K562 (cell line): Measurements from ENCODE around the gene MLH3. TPM values are rescaled to one million over a fixed set of nuclear protein-coding genes. Genes with fewer than 3 reads are reported as not detected.

Experiments
- CBX1 ChIP-seq: sonication (generic); IDR thresholded peaks from 2 replicates; pipeline ENCODE4 v1.6.1; 2016; ENCODE audit warnings: antibody characterized with exemption, low read depth, mild to moderate bottlenecking
- KLF16 ChIP-seq: IDR thresholded peaks from 2 replicates; pipeline ENCODE4 v1.6.1; 2016; ENCODE audit warnings: antibody characterized with exemption
- PHB2 ChIP-seq: fragments of 450-650 bp; IDR thresholded peaks from 2 replicates; pipeline ENCODE4 v1.6.1; 2017; ENCODE audit warnings: low read depth
- PHF21A ChIP-seq: fragments of 450-650 bp; IDR thresholded peaks from 2 replicates; pipeline ENCODE4 v1.6.1; 2017; ENCODE audit warnings: low read depth, borderline replicate concordance
- TEAD2 ChIP-seq: fragments of 450-650 bp; IDR thresholded peaks from 2 replicates; pipeline ENCODE4 v1.6.1; 2016; ENCODE audit warnings: missing genetic modification characterization, control low read depth, missing compliant biosample characterization
- ZFPM2 ChIP-seq: fragments of 250-450 bp; sonication (Bioruptor Pico); IDR thresholded peaks from 2 replicates; pipeline ENCODE4 v1.5.1; 2022; ENCODE audit warnings: mild to moderate bottlenecking
- ZKSCAN8 ChIP-seq: fragments of 200-800 bp; sonication (Bioruptor generic); IDR thresholded peaks from 2 replicates; pipeline ENCODE4 v1.6.1; 2016; ENCODE audit warnings: missing genetic modification characterization, missing compliant biosample characterization
- ZNF589 ChIP-seq: fragments of 200-800 bp; sonication (Bioruptor generic); IDR thresholded peaks from 2 replicates; pipeline ENCODE4 v1.6.1; 2016; ENCODE audit warnings: low read depth, missing genetic modification characterization, missing compliant biosample characterization
- polyA plus RNA-seq, 8 experiments: library from polyadenylated mRNA; depleted of rRNA in 4 of 8; stranded (reverse) in 5 of 8; unstranded in 3 of 8; fragments of >200 nt; fragmentation: Nextera tagmentation in 2 of 8; fragmentation: Illumina TruSeq in 1 of 8; extraction: Ambion mirVana in 2 of 8; extraction: Trizol in 1 of 8; gene quantifications; 2 replicates each; pipeline versions ENCODE4 v1.2.1 to v1.2.3, GENCODE V29; 2011 to 2014; ENCODE audit warnings: inconsistent platforms in 1 of 8, missing spikeins in 1 of 8
- total RNA-seq, 7 experiments: library from RNA; depleted of rRNA in 6 of 7; stranded (reverse); fragments of >200 nt in 6 of 7; fragmentation: Illumina TruSeq in 2 of 7; extraction: Trizol in 2 of 7; gene quantifications; 2 replicates each; pipeline versions ENCODE4 v1.2.1 to v1.2.3, GENCODE V29; 2011 to 2021; ENCODE audit warnings: low replicate concordance in 1 of 7
- TF ChIP-seq, protein P1 (sequence below): fragments of 200-600 bp; sonication (generic); IDR thresholded peaks from one replicate; pipeline ENCODE4 v1.6.1; 2012; ENCODE audit warnings: mild to moderate bottlenecking, low read depth, low read length, inconsistent platforms
- TF ChIP-seq, protein P2 (sequence below), 2 experiments: fragments of 450-650 bp; formaldehyde crosslinking in 1 of 2; IDR thresholded peaks; 2 replicates each; pipeline versions ENCODE4 v1.4.0 to v1.6.1; 2014 to 2020; ENCODE audit warnings: mild to moderate bottlenecking in 2 of 2, borderline replicate concordance in 1 of 2, low read depth in 1 of 2

Gene MLH3
- total and polyA plus RNA-seq, 9 of the 15 experiments (the other 6 are each of a cell fraction or from before 2014, with no cell fraction given): 5.9 to 15.3 (median 10.7) TPM

DNA sequence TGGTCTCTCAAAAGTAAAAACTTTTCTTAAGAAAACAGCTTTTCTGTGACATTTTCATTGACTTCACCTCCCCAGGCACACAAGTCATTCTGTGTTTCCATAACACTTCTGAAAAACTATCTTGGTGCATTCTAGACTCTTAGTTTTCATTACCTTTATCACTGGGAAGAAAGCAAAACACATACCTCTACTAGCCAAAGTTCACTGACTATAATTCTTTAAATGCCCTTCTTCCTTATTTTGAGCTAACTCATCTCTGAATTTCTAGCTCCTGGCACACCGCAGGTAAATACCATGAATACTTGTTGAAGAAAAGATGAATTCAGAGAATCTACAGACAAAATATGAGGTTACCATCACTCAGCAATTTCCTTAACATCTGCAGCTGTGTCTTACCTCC lies 21.1 kb downstream of the MLH3 start (continued):
- TF ChIP-seq, protein P1, sequence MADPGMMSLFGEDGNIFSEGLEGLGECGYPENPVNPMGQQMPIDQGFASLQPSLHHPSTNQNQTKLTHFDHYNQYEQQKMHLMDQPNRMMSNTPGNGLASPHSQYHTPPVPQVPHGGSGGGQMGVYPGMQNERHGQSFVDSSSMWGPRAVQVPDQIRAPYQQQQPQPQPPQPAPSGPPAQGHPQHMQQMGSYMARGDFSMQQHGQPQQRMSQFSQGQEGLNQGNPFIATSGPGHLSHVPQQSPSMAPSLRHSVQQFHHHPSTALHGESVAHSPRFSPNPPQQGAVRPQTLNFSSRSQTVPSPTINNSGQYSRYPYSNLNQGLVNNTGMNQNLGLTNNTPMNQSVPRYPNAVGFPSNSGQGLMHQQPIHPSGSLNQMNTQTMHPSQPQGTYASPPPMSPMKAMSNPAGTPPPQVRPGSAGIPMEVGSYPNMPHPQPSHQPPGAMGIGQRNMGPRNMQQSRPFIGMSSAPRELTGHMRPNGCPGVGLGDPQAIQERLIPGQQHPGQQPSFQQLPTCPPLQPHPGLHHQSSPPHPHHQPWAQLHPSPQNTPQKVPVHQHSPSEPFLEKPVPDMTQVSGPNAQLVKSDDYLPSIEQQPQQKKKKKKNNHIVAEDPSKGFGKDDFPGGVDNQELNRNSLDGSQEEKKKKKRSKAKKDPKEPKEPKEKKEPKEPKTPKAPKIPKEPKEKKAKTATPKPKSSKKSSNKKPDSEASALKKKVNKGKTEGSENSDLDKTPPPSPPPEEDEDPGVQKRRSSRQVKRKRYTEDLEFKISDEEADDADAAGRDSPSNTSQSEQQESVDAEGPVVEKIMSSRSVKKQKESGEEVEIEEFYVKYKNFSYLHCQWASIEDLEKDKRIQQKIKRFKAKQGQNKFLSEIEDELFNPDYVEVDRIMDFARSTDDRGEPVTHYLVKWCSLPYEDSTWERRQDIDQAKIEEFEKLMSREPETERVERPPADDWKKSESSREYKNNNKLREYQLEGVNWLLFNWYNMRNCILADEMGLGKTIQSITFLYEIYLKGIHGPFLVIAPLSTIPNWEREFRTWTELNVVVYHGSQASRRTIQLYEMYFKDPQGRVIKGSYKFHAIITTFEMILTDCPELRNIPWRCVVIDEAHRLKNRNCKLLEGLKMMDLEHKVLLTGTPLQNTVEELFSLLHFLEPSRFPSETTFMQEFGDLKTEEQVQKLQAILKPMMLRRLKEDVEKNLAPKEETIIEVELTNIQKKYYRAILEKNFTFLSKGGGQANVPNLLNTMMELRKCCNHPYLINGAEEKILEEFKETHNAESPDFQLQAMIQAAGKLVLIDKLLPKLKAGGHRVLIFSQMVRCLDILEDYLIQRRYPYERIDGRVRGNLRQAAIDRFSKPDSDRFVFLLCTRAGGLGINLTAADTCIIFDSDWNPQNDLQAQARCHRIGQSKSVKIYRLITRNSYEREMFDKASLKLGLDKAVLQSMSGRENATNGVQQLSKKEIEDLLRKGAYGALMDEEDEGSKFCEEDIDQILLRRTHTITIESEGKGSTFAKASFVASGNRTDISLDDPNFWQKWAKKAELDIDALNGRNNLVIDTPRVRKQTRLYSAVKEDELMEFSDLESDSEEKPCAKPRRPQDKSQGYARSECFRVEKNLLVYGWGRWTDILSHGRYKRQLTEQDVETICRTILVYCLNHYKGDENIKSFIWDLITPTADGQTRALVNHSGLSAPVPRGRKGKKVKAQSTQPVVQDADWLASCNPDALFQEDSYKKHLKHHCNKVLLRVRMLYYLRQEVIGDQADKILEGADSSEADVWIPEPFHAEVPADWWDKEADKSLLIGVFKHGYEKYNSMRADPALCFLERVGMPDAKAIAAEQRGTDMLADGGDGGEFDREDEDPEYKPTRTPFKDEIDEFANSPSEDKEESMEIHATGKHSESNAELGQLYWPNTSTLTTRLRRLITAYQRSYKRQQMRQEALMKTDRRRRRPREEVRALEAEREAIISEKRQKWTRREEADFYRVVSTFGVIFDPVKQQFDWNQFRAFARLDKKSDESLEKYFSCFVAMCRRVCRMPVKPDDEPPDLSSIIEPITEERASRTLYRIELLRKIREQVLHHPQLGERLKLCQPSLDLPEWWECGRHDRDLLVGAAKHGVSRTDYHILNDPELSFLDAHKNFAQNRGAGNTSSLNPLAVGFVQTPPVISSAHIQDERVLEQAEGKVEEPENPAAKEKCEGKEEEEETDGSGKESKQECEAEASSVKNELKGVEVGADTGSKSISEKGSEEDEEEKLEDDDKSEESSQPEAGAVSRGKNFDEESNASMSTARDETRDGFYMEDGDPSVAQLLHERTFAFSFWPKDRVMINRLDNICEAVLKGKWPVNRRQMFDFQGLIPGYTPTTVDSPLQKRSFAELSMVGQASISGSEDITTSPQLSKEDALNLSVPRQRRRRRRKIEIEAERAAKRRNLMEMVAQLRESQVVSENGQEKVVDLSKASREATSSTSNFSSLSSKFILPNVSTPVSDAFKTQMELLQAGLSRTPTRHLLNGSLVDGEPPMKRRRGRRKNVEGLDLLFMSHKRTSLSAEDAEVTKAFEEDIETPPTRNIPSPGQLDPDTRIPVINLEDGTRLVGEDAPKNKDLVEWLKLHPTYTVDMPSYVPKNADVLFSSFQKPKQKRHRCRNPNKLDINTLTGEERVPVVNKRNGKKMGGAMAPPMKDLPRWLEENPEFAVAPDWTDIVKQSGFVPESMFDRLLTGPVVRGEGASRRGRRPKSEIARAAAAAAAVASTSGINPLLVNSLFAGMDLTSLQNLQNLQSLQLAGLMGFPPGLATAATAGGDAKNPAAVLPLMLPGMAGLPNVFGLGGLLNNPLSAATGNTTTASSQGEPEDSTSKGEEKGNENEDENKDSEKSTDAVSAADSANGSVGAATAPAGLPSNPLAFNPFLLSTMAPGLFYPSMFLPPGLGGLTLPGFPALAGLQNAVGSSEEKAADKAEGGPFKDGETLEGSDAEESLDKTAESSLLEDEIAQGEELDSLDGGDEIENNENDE: no peak
- TF ChIP-seq, protein P2, sequence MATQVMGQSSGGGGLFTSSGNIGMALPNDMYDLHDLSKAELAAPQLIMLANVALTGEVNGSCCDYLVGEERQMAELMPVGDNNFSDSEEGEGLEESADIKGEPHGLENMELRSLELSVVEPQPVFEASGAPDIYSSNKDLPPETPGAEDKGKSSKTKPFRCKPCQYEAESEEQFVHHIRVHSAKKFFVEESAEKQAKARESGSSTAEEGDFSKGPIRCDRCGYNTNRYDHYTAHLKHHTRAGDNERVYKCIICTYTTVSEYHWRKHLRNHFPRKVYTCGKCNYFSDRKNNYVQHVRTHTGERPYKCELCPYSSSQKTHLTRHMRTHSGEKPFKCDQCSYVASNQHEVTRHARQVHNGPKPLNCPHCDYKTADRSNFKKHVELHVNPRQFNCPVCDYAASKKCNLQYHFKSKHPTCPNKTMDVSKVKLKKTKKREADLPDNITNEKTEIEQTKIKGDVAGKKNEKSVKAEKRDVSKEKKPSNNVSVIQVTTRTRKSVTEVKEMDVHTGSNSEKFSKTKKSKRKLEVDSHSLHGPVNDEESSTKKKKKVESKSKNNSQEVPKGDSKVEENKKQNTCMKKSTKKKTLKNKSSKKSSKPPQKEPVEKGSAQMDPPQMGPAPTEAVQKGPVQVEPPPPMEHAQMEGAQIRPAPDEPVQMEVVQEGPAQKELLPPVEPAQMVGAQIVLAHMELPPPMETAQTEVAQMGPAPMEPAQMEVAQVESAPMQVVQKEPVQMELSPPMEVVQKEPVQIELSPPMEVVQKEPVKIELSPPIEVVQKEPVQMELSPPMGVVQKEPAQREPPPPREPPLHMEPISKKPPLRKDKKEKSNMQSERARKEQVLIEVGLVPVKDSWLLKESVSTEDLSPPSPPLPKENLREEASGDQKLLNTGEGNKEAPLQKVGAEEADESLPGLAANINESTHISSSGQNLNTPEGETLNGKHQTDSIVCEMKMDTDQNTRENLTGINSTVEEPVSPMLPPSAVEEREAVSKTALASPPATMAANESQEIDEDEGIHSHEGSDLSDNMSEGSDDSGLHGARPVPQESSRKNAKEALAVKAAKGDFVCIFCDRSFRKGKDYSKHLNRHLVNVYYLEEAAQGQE (IDR thresholded peaks at IDR 0.05; ENCODE audit: borderline replicate concordance): no peak
- TF ChIP-seq, protein P2 (CRISPR knock-in tag; IDR thresholded peaks at IDR 0.05; ENCODE audit: low read depth): no peak
- TF ChIP-seq ZFPM2: no peak
- no peak for TF ChIP-seq ZNF589
- no peak for TF ChIP-seq TEAD2 (tag)
- TF ChIP-seq ZKSCAN8: no peak
- TF ChIP-seq KLF16: no peak
- no peak for TF ChIP-seq PHB2
- no peak for TF ChIP-seq CBX1
- no peak for TF ChIP-seq PHF21A
